HG02571 (cell line): ENCODE measurements around the gene AKAP1.

Source experiments
- ATAC-seq: cut with Tn5 transposase; IDR thresholded peaks from one replicate; pipeline ENCODE4 v1.9.1; 2021; ENCODE audit warnings: mild to moderate bottlenecking, moderate library complexity; ENCODE audit not compliant: unreplicated experiment

The AKAP1 gene

GRCh38 chr17:57160624-57161023, 75.6 kb downstream of the AKAP1 start:
- no peak for ATAC-seq

- ATAC-seq = no peak
These were observed 79.8 kb downstream of the AKAP1 start for GRCh38 chr17:57164814-57165213.

- ATAC-seq = no peak
These were observed 80.7 kb downstream of the AKAP1 start for GRCh38 chr17:57165754-57166153.

GRCh38 chr17:57166803-57167202, 81.8 kb downstream of the AKAP1 start:
- ATAC-seq = no peak

- ATAC-seq = no peak
These were observed 83.6 kb downstream of the AKAP1 start for GRCh38 chr17:57168695-57169094.

- ATAC-seq = no peak
These were observed 85.8 kb downstream of the AKAP1 start for GRCh38 chr17:57170866-57171265.
